C4-2B (cell line): ENCODE data around the gene LRP1B.

Experiments used
- CTCF ChIP-seq: fragments of 450-650 bp; conservative IDR thresholded peaks from 2 replicates; pipeline ENCODE4 v1.5.1; 2017; ENCODE audit warnings: mild to moderate bottlenecking
- ZFX ChIP-seq: fragments of 450-650 bp; IDR thresholded peaks from 2 replicates; pipeline ENCODE4 v1.6.1; 2017

- TF ChIP-seq CTCF (no peak), ZFX (no peak)
Observed at GRCh38 chr2:140307532-140307931, 1823.3 kb downstream of the LRP1B start.
